ENCODE data around the gene GATD1.

GATD1 gene

GRCh38 chr11:825366-826226 is 48.3 kb upstream of the GATD1 start:
- TF ChIP-seq CTCF (conservative IDR thresholded peaks at IDR 0.05; ENCODE audit: low read depth, low read length): no peak
- Histone ChIP-seq H3K9ac (no peak overlapping the region), H3K4me1 (ENCODE audit: low read depth, poor library complexity, severe bottlenecking) (peaks cover 48% of the 10 kb centered on the region), H4K20me1 (ENCODE audit: insufficient read depth) (no peaks in the 10 kb centered on the region), H3K4me2 (no peak overlapping the region), H3K27me3 (ENCODE audit: insufficient read depth, low read depth) (peaks cover 23% of the 10 kb centered on the region), H3K27ac (no peak overlapping the region), H2AFZ (ENCODE audit: low read depth) (no peak overlapping the region), H3K4me3 (IDR thresholded peaks at IDR 0.05; ENCODE audit: insufficient read depth, low read depth, low read length) (no peak overlapping the region), H3K79me2 (ENCODE audit: insufficient read depth, low read depth) (no peaks in the 10 kb centered on the region; the same call in 1 of the 2 replicates), H3K36me3 (ENCODE audit: insufficient read depth) (no peaks in the 10 kb centered on the region)

GRCh38 chr11:824942-825341 is 47.7 kb upstream of the GATD1 start:
- no peak overlapping the region for H3K4me2 ChIP-seq
- H3K79me2 ChIP-seq (ENCODE audit: insufficient read depth, low read depth): no peaks in the 10 kb centered on the region; the same call in 1 of the 2 replicates
- H3K9ac ChIP-seq: no peak overlapping the region
- H2AFZ ChIP-seq (ENCODE audit: low read depth): no peak overlapping the region
- no peak for TF ChIP-seq CTCF (conservative IDR thresholded peaks at IDR 0.05; ENCODE audit: low read depth, low read length)
- H3K36me3 ChIP-seq (ENCODE audit: insufficient read depth): no peaks in the 10 kb centered on the region
- H4K20me1 ChIP-seq (ENCODE audit: insufficient read depth): no peaks in the 10 kb centered on the region
- no peak overlapping the region for H3K27ac ChIP-seq
- H3K27me3 ChIP-seq (ENCODE audit: insufficient read depth, low read depth): peaks cover 18% of the 10 kb centered on the region
- no peak overlapping the region for H3K4me3 ChIP-seq (IDR thresholded peaks at IDR 0.05; ENCODE audit: insufficient read depth, low read depth, low read length)
- H3K4me1 ChIP-seq (ENCODE audit: low read depth, poor library complexity, severe bottlenecking): peaks cover 45% of the 10 kb centered on the region

- Histone ChIP-seq H4K20me1 (ENCODE audit: insufficient read depth) (no peaks in the 10 kb centered on the region), H2AFZ (ENCODE audit: low read depth) (no peak overlapping the region), H3K9ac (no peak overlapping the region), H3K4me1 (ENCODE audit: low read depth, poor library complexity, severe bottlenecking) (peaks cover 39% of the 10 kb centered on the region), H3K27ac (no peak overlapping the region), H3K27me3 (ENCODE audit: insufficient read depth, low read depth) (peaks cover 13% of the 10 kb centered on the region), H3K79me2 (ENCODE audit: insufficient read depth, low read depth) (no peaks in the 10 kb centered on the region; the same call in 1 of the 2 replicates), H3K4me2 (no peak overlapping the region), H3K4me3 (IDR thresholded peaks at IDR 0.05; ENCODE audit: insufficient read depth, low read depth, low read length) (no peak overlapping the region), H3K36me3 (ENCODE audit: insufficient read depth) (no peaks in the 10 kb centered on the region)
- no peak for TF ChIP-seq CTCF (conservative IDR thresholded peaks at IDR 0.05; ENCODE audit: low read depth, low read length)
Measured at GRCh38 chr11:824292-824880, 47.1 kb upstream of the GATD1 start.

GRCh38 chr11:823441-824291 is 46.4 kb upstream of the GATD1 start:
- no peak overlapping the region for H3K9ac ChIP-seq
- H3K27me3 ChIP-seq (ENCODE audit: insufficient read depth, low read depth): peaks cover 6% of the 10 kb centered on the region; the same call in 1 of the 2 replicates
- H2AFZ ChIP-seq (ENCODE audit: low read depth): no peak overlapping the region
- H4K20me1 ChIP-seq (ENCODE audit: insufficient read depth): no peaks in the 10 kb centered on the region
- H3K4me1 ChIP-seq (ENCODE audit: low read depth, poor library complexity, severe bottlenecking): peaks cover 32% of the 10 kb centered on the region
- H3K27ac ChIP-seq: no peak overlapping the region
- no peaks in the 10 kb centered on the region; the same call in 1 of the 2 replicates for H3K79me2 ChIP-seq (ENCODE audit: insufficient read depth, low read depth)
- no peak overlapping the region for H3K4me2 ChIP-seq
- H3K4me3 ChIP-seq (IDR thresholded peaks at IDR 0.05; ENCODE audit: insufficient read depth, low read depth, low read length): no peak overlapping the region
- no peaks in the 10 kb centered on the region for H3K36me3 ChIP-seq (ENCODE audit: insufficient read depth)
- TF ChIP-seq CTCF (conservative IDR thresholded peaks at IDR 0.05; ENCODE audit: low read depth, low read length): no peak
